ENCODE data around the gene C5orf47. TPM values are rescaled to one million over a fixed set of nuclear protein-coding genes. Genes with fewer than 3 reads are reported as not detected.

C5orf47 gene
- total and polyA plus RNA-seq, 10 of the 15 experiments (the other 5 are each of a cell fraction or from before 2014, with no cell fraction given), result 0.04 TPM; not detected in 9

DNA sequence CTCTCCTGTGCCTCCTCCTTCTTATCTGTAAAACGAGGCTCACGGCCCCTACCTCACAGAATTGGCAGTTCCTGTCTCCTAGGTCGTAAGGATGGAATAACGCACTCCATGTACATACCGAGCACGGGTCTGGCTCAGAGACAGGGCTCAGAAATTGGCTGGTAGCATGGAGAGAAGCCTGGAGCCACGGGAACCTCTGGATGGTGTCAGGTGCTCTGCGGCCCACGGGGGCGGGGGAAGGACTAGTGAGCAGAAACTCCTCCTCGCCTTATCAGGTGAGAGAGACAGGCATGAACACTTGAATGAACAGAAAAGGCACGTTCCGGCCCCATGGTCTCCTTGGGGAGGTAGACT is 15.4 kb upstream of the C5orf47 start:
- peak overlapping the region; percentile 66; the same call in 1 of the 2 replicates for H3K4me3 ChIP-seq
- no peak for DNase-seq (ENCODE audit: low read depth, low spot score)
- H4K20me1 ChIP-seq (ENCODE audit: control insufficient read depth, insufficient read depth), result no peaks in the 10 kb centered on the region
- 1% methylated on average over 13 of the region's 13 CpGs for WGBS (ENCODE audit: insufficient coverage, insufficient replicate concordance, low lambda C conversion rate, missing lambda C conversion rate)
- TF ChIP-seq, protein P1, sequence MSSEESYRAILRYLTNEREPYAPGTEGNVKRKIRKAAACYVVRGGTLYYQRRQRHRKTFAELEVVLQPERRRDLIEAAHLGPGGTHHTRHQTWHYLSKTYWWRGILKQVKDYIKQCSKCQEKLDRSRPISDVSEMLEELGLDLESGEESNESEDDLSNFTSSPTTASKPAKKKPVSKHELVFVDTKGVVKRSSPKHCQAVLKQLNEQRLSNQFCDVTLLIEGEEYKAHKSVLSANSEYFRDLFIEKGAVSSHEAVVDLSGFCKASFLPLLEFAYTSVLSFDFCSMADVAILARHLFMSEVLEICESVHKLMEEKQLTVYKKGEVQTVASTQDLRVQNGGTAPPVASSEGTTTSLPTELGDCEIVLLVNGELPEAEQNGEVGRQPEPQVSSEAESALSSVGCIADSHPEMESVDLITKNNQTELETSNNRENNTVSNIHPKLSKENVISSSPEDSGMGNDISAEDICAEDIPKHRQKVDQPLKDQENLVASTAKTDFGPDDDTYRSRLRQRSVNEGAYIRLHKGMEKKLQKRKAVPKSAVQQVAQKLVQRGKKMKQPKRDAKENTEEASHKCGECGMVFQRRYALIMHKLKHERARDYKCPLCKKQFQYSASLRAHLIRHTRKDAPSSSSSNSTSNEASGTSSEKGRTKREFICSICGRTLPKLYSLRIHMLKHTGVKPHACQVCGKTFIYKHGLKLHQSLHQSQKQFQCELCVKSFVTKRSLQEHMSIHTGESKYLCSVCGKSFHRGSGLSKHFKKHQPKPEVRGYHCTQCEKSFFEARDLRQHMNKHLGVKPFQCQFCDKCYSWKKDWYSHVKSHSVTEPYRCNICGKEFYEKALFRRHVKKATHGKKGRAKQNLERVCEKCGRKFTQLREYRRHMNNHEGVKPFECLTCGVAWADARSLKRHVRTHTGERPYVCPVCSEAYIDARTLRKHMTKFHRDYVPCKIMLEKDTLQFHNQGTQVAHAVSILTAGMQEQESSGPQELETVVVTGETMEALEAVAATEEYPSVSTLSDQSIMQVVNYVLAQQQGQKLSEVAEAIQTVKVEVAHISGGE (CRISPR knock-in tag; IDR thresholded peaks at IDR 0.05), result no peak
- TF ChIP-seq RBBP5 (conservative IDR thresholded peaks at IDR 0.05), result no peak
- TF ChIP-seq YY1 (IDR thresholded peaks at IDR 0.05; ENCODE audit: low read depth, low read length), result no peak
- TF ChIP-seq, protein P2, sequence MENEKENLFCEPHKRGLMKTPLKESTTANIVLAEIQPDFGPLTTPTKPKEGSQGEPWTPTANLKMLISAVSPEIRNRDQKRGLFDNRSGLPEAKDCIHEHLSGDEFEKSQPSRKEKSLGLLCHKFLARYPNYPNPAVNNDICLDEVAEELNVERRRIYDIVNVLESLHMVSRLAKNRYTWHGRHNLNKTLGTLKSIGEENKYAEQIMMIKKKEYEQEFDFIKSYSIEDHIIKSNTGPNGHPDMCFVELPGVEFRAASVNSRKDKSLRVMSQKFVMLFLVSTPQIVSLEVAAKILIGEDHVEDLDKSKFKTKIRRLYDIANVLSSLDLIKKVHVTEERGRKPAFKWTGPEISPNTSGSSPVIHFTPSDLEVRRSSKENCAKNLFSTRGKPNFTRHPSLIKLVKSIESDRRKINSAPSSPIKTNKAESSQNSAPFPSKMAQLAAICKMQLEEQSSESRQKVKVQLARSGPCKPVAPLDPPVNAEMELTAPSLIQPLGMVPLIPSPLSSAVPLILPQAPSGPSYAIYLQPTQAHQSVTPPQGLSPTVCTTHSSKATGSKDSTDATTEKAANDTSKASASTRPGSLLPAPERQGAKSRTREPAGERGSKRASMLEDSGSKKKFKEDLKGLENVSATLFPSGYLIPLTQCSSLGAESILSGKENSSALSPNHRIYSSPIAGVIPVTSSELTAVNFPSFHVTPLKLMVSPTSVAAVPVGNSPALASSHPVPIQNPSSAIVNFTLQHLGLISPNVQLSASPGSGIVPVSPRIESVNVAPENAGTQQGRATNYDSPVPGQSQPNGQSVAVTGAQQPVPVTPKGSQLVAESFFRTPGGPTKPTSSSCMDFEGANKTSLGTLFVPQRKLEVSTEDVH (IDR thresholded peaks at IDR 0.05; ENCODE audit: low read depth, partially characterized antibody), result no peak
- TF ChIP-seq RELA (IDR thresholded peaks at IDR 0.05; ENCODE audit: borderline replicate concordance, partially characterized antibody), result no peak
- TF ChIP-seq PML (IDR thresholded peaks at IDR 0.05; ENCODE audit: low read length), result no peak
- TF ChIP-seq, protein P3, sequence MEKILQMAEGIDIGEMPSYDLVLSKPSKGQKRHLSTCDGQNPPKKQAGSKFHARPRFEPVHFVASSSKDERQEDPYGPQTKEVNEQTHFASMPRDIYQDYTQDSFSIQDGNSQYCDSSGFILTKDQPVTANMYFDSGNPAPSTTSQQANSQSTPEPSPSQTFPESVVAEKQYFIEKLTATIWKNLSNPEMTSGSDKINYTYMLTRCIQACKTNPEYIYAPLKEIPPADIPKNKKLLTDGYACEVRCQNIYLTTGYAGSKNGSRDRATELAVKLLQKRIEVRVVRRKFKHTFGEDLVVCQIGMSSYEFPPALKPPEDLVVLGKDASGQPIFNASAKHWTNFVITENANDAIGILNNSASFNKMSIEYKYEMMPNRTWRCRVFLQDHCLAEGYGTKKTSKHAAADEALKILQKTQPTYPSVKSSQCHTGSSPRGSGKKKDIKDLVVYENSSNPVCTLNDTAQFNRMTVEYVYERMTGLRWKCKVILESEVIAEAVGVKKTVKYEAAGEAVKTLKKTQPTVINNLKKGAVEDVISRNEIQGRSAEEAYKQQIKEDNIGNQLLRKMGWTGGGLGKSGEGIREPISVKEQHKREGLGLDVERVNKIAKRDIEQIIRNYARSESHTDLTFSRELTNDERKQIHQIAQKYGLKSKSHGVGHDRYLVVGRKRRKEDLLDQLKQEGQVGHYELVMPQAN (conservative IDR thresholded peaks at IDR 0.05), result no peak
- no peak for TF ChIP-seq IKZF1 (conservative IDR thresholded peaks at IDR 0.05)
- no peak for TF ChIP-seq CREB1 (IDR thresholded peaks at IDR 0.05; ENCODE audit: low read depth)
- TF ChIP-seq, protein P4, sequence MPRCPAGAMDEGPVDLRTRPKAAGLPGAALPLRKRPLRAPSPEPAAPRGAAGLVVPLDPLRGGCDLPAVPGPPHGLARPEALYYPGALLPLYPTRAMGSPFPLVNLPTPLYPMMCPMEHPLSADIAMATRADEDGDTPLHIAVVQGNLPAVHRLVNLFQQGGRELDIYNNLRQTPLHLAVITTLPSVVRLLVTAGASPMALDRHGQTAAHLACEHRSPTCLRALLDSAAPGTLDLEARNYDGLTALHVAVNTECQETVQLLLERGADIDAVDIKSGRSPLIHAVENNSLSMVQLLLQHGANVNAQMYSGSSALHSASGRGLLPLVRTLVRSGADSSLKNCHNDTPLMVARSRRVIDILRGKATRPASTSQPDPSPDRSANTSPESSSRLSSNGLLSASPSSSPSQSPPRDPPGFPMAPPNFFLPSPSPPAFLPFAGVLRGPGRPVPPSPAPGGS (IDR thresholded peaks at IDR 0.05; ENCODE audit: borderline replicate concordance, insufficient read depth, low read depth, low read length, poor library complexity, severe bottlenecking), result no peak
- no peak for TF ChIP-seq MEF2A (IDR thresholded peaks at IDR 0.05; ENCODE audit: insufficient read depth, low read depth, low read length)
- no peak for TF ChIP-seq HDGF (IDR thresholded peaks at IDR 0.05)
- TF ChIP-seq ESRRA (IDR thresholded peaks at IDR 0.05; ENCODE audit: low read length), result no peak
- in situ Hi-C loops (cut with MboI) (no loop called here), intact Hi-C loops (cut with micrococcal nuclease; ENCODE audit: unreplicated experiment) (loop anchor here (1.0 to 10.0 kb wide), 5 partner anchors 151 to 679 kb away; no protein-coding TSS in a partner anchor)
- no peaks in the 10 kb centered on the region for H3K27me3 ChIP-seq (replicated peaks in 1 of 2; ENCODE audit: control insufficient read depth in 2 of 2, insufficient read depth in 2 of 2, low read length in 1 of 2)
- ChIA-PET CTCF (interaction anchor here (0.6 to 6.8 kb wide), 38 partner anchors 8 to 820 kb away, joined by 3 to 242 read pairs (median 4); partner anchors contain the start of genes BOD1 and CPEB4), RAD21 (ENCODE audit: unreplicated experiment) (interaction anchor here (0.7 to 5.6 kb wide), 26 partner anchors 10 to 382 kb away, joined by 3 to 90 read pairs (median 4); partner anchors contain the start of gene BOD1), SMC1A (ENCODE audit: uncharacterized antibody, unreplicated experiment) (interaction anchor here (0.6 to 8.5 kb wide), 30 partner anchors 10 to 668 kb away, joined by 3 to 171 read pairs (median 4); partner anchors contain the start of gene BOD1), POLR2A (interaction anchor here (0.6 to 1.6 kb wide), 3 partner anchors 152 to 357 kb away, joined by 3 to 5 read pairs (median 3); partner anchors contain the start of gene BOD1)
- no peaks in the 10 kb centered on the region for H3K9me3 ChIP-seq (replicated peaks; ENCODE audit: control insufficient read depth, insufficient read depth, low read length)
- no peak overlapping the region for H3K27ac ChIP-seq (ENCODE audit: control insufficient read depth, insufficient read depth)
- H2AFZ ChIP-seq (ENCODE audit: control insufficient read depth, low read depth, low read length), result peak overlapping the region; percentile 99
- FAIRE-seq, result no peak
- H3K9ac ChIP-seq (ENCODE audit: control insufficient read depth, insufficient read depth, low read length), result peak overlapping the region; percentile 51; the same call in 1 of the 2 replicates
- H3K79me2 ChIP-seq (ENCODE audit: control insufficient read depth, insufficient read depth, low read length), result no peaks in the 10 kb centered on the region
- peaks cover 12% of the 10 kb centered on the region for H3K4me1 ChIP-seq (ENCODE audit: control insufficient read depth, insufficient read depth, low read length)
- no peaks in the 10 kb centered on the region for H3K36me3 ChIP-seq (ENCODE audit: control insufficient read depth in 2 of 2, insufficient read depth in 2 of 2, low read length in 1 of 2)
- peak; percentile 53 for ATAC-seq
- peak overlapping the region; percentile 99 for H3K4me2 ChIP-seq (ENCODE audit: control insufficient read depth, insufficient read depth)
- BruUV-seq (replicated peaks), result no TSS peak

Data from GM12878 (cell line).